DMS 273 (cell line): ENCODE data around the gene GPS1.

Experiments used
- DNase-seq: peaks from one replicate; lab custom pipeline; 2025; ENCODE audit not compliant: unreplicated experiment; lab: John Stamatoyannopoulos, UW

The GPS1 gene

DNA sequence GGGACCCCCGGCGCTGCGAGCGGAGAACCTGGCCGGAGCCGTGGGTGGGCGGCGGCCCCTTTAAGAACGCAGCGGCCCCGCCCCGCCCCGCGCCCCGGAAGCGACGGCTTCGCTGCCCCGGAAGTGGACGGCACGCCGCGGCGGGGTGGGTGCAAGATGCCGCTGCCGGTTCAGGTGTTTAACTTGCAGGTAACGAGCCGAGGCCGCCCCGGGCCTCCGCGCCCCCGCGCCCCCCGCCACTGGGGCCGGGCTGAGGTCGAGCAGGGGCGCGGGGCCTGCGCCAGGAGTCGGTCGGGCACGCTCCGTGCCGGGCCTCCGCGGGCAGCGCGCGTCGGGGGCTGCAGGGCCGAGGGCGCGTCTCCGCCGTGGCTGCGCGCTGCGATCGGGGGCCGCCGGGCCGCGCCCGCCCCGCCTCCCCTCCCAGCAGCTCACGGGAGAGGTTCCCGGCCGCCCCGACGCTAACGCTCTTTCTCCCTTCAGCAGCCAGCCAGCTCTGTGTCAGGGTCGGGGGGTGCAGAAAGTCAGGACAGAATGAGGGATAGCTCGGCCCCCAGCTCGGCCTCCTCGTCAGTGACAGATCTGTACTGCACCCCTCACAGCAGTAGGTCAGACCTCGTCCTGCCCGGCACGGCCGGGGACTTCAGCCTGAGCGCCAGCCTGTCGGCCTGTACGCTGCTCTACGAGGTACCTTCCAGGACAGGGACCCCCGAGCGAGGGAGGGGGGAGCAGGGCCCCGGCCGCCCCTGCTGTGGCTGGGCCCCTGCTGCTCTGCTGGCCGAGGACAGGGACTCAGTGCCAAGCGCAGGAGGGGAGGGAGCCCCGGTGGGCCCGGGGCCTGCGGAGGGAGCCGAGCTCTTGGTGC, at the start of gene GPS1, which contains the start of gene RFNG:
Gene GPS1, plus strand, starts transcription at position 123 of the 862 bp plus-strand sequence. Its CDS starts 34 bp downstream, at position 157.
Gene RFNG, minus strand, starts transcription at position 36 of the 862 bp plus-strand sequence. CDS start 45 bp downstream, outside the sequence.
- peak; percentile 83 for DNase-seq

DNA sequence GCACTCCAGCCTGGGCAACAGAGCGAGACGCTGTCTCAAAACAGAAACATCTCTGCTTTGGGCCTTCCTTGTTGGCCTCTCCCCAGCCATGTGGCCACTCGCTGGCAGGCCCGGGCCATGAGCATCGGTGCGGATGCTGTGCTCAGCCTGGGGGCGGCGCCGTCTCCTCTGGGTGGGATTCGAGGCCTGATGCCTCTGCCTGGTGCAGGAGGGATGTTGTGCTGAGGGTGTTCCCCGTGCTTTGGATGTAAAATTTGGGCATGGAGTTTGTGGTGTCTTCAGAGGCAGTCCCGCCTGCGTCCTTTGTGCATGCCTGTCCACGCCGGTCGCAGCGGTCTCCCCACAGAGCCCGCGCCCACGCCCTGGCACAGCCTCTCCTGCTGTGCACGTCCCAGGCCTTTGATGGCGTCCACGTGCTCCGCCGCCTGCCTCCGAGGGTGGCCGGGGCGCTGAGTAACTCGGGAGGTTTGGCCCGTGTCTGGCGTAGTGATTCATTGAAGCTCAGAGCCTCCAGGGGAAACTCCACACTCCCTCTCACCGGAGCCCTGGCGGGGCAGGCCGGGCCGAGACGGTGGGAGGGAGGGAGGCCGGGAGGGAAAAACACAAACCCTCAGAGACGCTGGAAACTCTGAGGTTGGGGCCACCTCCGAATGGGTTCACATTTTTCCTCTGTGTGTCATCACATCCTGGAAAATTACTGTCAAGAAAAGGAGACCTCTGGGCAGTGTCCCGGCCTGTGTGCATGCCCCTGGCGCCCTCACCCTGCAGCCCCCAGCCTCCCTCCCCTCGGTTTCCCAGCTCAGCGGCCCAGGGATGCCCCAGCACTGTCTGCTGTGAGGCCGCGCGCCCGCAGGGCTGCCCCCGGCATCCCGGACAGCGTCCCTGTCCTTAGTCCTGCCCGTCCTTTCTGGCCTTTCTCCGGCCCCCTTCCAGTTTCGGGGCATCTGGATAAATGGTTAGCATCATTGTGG, 48.0 kb upstream of the GPS1 start:
- peak; percentile 34 for DNase-seq

GRCh38 chr17:82004517-82005455, 46.9 kb upstream of the GPS1 start:
- no peak for DNase-seq

DNA sequence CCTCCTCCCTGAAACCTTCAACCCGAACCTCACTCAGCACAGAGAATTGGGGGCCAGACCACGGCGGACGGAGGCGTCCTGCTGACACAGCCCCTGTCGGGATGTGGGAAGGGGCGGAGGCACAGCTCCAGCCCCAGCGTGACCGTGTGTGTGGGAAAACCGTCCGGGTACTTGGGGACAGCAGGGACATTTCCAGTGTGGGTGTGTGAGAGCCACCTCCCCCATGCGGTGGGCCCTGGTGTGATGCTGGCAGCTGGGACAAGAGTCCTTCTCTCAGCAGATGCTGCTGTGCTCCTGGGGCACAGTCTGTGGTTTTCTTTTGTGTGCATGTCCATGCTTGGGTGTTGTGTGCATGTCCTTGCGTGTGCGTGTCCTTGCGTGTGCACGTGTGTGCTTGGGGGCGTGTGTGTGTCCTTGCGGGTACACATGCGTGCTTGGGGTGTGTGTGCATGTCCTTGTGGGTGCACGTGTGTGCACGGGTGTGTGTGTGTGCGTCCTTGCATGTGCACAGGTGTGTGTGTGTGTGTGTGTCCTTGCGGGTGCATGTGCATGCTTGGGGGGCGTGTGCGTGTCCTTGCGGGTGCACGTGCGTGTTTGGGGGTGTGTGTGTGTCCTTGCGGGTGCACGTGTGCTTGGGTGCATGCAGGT, 45.9 kb upstream of the GPS1 start:
- no peak for DNase-seq

GRCh38 chr17:82006468-82007227, 45.0 kb upstream of the GPS1 start:
- peak; percentile 67 for DNase-seq

DNA sequence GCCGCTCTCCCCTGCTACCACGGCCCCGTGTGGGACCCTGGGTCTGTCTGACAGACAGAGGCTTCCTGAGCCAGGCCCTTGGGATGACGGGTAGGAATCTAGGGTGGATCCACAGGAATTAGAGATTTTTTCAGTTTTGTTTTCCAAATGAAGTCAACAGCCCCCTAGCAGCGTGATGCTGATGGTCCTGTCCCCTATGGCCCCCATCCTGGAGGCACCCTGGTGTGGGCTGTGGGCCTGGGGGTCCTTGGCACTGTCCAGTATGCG, 44.5 kb upstream of the GPS1 start:
- DNase-seq, result no peak

DNA sequence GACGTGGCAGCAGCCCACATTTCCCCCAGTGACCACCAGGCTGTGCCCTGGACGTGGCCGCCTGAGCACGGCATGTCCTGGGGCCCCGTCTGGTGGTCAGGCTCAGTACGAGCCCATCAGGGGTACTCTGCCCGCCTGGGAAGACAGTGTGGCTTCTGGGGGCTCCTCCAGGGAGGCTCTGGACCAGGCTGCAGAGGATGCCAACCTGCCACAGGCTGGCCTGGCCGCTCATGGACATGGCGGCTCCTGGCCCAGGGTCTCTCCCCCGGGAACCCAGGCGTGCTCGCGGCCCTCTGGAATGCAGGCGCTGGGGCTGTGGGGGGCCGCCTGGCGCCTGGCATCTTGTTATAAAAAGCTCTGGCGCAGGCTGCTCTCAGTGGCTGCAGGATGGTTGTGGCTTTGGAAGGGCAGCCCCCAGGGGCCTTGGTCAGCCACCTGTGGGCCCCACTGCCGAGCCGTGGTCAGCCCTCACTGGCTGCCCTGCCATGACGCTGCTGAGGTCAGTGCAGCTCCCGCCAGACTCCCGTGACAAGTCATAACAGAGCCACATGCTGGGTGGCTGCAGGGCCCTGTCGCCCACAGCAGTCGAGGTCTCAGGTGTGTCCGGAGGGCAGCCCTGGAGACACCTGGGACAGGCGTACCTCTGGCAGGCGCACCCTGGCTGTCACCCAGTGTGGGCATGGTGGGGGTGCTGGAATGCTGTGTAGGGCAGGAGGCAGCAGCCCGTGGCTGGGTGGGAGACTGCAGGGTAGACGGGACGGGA, 44.0 kb upstream of the GPS1 start:
- no peak for DNase-seq

- no peak for DNase-seq
Observed at GRCh38 chr17:82008258-82008940, 43.3 kb upstream of the GPS1 start.

- no peak for DNase-seq
Observed at GRCh38 chr17:82008941-82009405, 42.7 kb upstream of the GPS1 start.

- DNase-seq, result no peak
Observed at GRCh38 chr17:82009413-82009812, 42.3 kb upstream of the GPS1 start.

GRCh38 chr17:82010575-82011525, 40.8 kb upstream of the GPS1 start:
- no peak for DNase-seq

DNA sequence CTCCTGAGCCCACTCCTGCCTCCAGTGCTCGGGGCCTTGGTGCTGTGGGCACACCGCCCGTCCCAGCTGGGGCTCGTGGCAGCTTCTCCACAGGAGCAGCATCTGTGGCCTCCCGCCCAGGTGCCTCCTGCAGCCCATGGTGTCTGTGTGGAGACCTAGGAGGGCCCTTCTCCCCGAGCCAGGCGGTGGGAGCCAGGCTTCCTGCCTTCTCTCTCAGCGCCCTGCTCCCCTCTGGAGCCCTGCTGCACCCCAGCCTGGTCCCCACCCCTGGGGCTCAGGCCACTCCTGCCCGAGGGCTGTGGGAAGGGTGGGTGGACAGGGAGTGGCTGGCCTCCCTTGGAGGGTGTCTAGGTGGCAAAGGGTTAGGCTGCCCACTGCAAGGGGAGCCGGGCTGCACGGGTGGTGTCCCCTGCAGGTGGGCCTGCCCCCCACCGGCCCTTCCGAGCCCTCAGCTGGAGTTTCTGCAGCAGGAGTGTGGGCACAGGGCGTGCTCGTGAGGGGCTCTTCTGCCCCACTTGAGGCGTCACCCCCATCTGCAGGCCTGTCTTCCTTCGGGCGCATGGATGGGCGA, 40.0 kb upstream of the GPS1 start:
- DNase-seq, result no peak

GRCh38 chr17:82012261-82012639, 39.4 kb upstream of the GPS1 start:
- no peak for DNase-seq

DNA sequence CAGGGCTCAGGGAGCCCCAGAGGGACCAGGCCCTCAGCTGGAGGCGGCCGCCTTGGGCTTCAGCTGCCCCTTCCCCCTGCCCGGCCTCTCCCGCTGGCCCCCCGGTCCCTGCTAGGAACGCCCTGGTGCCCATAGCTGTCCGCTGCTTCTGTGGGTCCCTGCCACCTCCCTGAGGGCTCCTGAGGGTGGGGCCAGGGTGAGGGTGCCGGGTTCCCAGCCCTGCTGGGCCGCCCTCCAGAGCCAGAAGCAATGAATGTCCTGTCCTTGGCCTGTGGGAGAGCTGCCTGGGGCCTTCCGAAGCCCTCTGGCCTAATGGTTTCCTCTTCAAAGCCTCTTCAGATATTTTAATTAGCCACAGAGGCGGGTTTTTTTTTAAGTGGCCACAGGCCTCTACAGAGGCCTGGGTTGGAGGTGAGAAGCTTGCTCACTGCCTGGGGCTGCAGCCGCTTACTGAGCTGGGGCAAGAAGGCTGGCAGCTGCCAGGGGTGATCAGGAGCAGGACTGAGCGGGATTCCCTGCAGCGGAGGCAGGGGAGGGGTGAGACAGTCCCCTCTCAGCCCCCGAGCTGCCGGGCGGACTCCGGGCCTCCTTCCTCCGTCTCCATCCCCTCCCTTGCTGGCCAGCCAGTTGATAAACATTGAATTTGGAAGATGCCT, 38.9 kb upstream of the GPS1 start:
- DNase-seq, result peak; percentile 54

DNA sequence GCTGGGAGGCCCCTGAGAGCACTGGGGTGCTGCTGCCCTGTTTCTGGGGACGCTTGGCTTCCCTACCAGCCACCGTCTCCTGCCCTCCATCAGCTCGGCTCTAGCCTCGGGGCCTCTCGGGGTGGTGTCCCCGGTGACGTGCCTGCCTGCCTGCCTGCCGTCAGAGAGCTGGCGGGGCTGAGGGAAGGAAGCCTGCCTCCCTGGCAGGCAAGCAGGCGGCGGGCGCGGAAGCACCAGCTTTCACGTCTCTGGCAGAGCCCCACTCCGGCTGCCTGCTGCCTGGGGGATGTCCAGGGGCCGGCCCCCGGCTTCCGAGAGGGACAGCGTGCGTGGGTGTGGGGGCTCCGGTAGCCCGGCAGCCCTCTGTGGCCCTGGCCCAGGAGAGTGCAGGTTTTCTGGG, 38.4 kb upstream of the GPS1 start:
- peak; percentile 37 for DNase-seq

- no peak for DNase-seq
Observed at GRCh38 chr17:82013772-82014321, 37.9 kb upstream of the GPS1 start.
